Measurements from ENCODE around the gene PAK6. TPM values are rescaled to one million over a fixed set of nuclear protein-coding genes. Genes with fewer than 3 reads are reported as not detected.

Gene PAK6
- polyA plus RNA-seq, 1 donor from 2014 or later = 32.4 TPM

DNA sequence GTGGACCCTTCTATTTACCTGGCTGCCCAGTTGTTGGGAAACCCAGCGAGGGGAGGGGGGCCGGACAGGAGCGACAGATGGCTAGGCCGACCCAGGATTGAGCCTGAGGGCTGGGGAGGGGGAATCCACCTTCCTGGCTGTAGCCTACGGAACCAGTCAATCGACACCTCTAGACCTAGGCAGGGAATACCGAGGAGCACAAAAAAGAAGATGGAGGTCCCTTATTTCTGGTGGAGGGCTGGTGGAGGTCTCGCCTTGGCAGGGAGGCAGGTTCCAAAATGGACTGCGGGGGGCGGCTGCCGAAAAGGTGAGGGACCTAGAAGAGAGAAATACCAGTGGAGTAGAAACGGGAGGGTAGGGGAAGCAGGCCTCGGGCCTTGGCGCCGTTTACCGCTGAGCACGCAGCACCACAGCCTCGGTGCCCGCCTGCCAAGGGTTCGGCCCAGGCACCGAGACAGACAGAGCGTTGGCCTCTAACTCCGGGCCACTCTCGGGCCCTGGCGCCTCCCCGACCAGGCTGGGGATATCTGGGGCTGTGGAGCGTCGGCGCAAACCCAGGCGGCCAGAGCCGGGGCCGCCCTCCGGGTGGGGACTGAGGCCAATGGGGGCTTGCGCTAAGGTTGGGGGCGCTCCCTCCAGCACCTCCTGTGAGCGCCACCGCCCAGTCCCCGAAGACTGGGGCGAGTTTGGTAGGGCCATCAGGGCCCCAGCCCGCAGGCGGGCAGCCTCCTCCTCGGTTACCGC is 42.4 kb downstream of the PAK6 start:
- Histone ChIP-seq H3K9me2 (ENCODE audit: insufficient read depth, low read length) (no peaks in the 10 kb centered on the region), H3K9ac (ENCODE audit: low read length) (peak overlapping the region; percentile 27), H3K27ac (ENCODE audit: low read length) (no peak overlapping the region), H3K36me3 (ENCODE audit: insufficient read depth, low read length) (no peaks in the 10 kb centered on the region), H3K9me3 (ENCODE audit: low read length) (no peaks in the 10 kb centered on the region), H4K20me1 (ENCODE audit: insufficient read depth) (no peaks in the 10 kb centered on the region), H3F3A (ENCODE audit: insufficient read depth, low read length, poor library complexity, severe bottlenecking) (no peaks in the 10 kb centered on the region), H3K4me2 (ENCODE audit: low read length) (no peak overlapping the region), H3K4me3 (ENCODE audit: low read length) (no peak overlapping the region), H3K27me3 (ENCODE audit: insufficient read depth, low read depth, low read length) (peaks cover 62% of the 10 kb centered on the region), H3K79me2 (replicated peaks; ENCODE audit: insufficient read depth, low read length) (no peaks in the 10 kb centered on the region), H2AFZ (ENCODE audit: low read depth, low read length) (no peak overlapping the region)
- TF ChIP-seq EZH2 (IDR thresholded peaks at IDR 0.05; ENCODE audit: borderline replicate concordance, insufficient read depth, low read length, poor library complexity, severe bottlenecking) (no peak), MXI1 (conservative IDR thresholded peaks at IDR 0.05; ENCODE audit: poor library complexity, severe bottlenecking) (no peak), EP300 (conservative IDR thresholded peaks at IDR 0.05; ENCODE audit: poor library complexity, severe bottlenecking) (no peak), POLR2AphosphoS5 (IDR thresholded peaks at IDR 0.05) (no peak), SMC3 (conservative IDR thresholded peaks at IDR 0.05; ENCODE audit: poor library complexity) (no peak), TAF1 (IDR thresholded peaks at IDR 0.05; ENCODE audit: low read depth) (no peak)

DNA sequence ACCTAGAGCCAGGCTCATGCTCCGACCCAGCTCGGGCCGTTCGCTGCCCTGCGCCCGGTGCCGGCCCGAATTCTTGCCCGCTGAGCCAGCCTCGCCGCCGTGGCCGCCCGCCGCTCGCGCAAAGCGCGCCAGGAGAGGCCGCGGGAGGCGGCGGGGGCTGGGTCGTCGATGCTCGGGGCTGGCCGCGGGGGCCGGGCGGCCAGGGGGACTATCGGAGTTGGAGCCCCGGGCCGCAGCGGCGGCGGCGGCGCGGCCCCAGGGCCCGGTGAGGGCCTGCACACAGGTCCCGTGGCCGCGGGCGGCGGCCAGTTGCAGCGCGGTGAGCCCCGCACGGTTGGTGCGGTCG is 42.9 kb downstream of the PAK6 start:
- no peaks in the 10 kb centered on the region for H4K20me1 ChIP-seq (ENCODE audit: insufficient read depth)
- no peak overlapping the region for H3K27ac ChIP-seq (ENCODE audit: low read length)
- H3K27me3 ChIP-seq (ENCODE audit: insufficient read depth, low read depth, low read length) = peaks cover 62% of the 10 kb centered on the region
- no peak overlapping the region for H3K9ac ChIP-seq (ENCODE audit: low read length)
- H3K4me2 ChIP-seq (ENCODE audit: low read length) = no peak overlapping the region
- H3K79me2 ChIP-seq (replicated peaks; ENCODE audit: insufficient read depth, low read length) = no peaks in the 10 kb centered on the region
- peak overlapping the region; percentile 63 for H3K4me3 ChIP-seq (ENCODE audit: low read length)
- no peak for TF ChIP-seq MXI1 (conservative IDR thresholded peaks at IDR 0.05; ENCODE audit: poor library complexity, severe bottlenecking)
- no peak for TF ChIP-seq EP300 (conservative IDR thresholded peaks at IDR 0.05; ENCODE audit: poor library complexity, severe bottlenecking)
- TF ChIP-seq, protein P1, sequence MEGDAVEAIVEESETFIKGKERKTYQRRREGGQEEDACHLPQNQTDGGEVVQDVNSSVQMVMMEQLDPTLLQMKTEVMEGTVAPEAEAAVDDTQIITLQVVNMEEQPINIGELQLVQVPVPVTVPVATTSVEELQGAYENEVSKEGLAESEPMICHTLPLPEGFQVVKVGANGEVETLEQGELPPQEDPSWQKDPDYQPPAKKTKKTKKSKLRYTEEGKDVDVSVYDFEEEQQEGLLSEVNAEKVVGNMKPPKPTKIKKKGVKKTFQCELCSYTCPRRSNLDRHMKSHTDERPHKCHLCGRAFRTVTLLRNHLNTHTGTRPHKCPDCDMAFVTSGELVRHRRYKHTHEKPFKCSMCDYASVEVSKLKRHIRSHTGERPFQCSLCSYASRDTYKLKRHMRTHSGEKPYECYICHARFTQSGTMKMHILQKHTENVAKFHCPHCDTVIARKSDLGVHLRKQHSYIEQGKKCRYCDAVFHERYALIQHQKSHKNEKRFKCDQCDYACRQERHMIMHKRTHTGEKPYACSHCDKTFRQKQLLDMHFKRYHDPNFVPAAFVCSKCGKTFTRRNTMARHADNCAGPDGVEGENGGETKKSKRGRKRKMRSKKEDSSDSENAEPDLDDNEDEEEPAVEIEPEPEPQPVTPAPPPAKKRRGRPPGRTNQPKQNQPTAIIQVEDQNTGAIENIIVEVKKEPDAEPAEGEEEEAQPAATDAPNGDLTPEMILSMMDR (IDR thresholded peaks at IDR 0.05; ENCODE audit: poor library complexity, severe bottlenecking) = no peak
- TF ChIP-seq, protein P2, sequence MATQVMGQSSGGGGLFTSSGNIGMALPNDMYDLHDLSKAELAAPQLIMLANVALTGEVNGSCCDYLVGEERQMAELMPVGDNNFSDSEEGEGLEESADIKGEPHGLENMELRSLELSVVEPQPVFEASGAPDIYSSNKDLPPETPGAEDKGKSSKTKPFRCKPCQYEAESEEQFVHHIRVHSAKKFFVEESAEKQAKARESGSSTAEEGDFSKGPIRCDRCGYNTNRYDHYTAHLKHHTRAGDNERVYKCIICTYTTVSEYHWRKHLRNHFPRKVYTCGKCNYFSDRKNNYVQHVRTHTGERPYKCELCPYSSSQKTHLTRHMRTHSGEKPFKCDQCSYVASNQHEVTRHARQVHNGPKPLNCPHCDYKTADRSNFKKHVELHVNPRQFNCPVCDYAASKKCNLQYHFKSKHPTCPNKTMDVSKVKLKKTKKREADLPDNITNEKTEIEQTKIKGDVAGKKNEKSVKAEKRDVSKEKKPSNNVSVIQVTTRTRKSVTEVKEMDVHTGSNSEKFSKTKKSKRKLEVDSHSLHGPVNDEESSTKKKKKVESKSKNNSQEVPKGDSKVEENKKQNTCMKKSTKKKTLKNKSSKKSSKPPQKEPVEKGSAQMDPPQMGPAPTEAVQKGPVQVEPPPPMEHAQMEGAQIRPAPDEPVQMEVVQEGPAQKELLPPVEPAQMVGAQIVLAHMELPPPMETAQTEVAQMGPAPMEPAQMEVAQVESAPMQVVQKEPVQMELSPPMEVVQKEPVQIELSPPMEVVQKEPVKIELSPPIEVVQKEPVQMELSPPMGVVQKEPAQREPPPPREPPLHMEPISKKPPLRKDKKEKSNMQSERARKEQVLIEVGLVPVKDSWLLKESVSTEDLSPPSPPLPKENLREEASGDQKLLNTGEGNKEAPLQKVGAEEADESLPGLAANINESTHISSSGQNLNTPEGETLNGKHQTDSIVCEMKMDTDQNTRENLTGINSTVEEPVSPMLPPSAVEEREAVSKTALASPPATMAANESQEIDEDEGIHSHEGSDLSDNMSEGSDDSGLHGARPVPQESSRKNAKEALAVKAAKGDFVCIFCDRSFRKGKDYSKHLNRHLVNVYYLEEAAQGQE (IDR thresholded peaks at IDR 0.05; ENCODE audit: borderline replicate concordance) = no peak
- TF ChIP-seq POLR2AphosphoS5 (IDR thresholded peaks at IDR 0.05) = no peak
- no peak for TF ChIP-seq EZH2 (IDR thresholded peaks at IDR 0.05; ENCODE audit: borderline replicate concordance, insufficient read depth, low read length, poor library complexity, severe bottlenecking)
- no peak for TF ChIP-seq SMC3 (conservative IDR thresholded peaks at IDR 0.05; ENCODE audit: poor library complexity)
- TF ChIP-seq RAD21 (conservative IDR thresholded peaks at IDR 0.05) = no peak
- no peak for TF ChIP-seq TAF1 (IDR thresholded peaks at IDR 0.05; ENCODE audit: low read depth)
- H3K36me3 ChIP-seq (ENCODE audit: insufficient read depth, low read length) = no peaks in the 10 kb centered on the region
- H3K9me2 ChIP-seq (ENCODE audit: insufficient read depth, low read length) = no peaks in the 10 kb centered on the region
- no peaks in the 10 kb centered on the region for H3K9me3 ChIP-seq (ENCODE audit: low read length)
- no peak overlapping the region for H2AFZ ChIP-seq (ENCODE audit: low read depth, low read length)
- H3F3A ChIP-seq (ENCODE audit: insufficient read depth, low read length, poor library complexity, severe bottlenecking) = no peaks in the 10 kb centered on the region

Data from neural cell (in vitro differentiated cells).